Activated CD8-positive, alpha-beta memory T cell treated with anti-CD3 and anti-CD28 coated beads for 24 hours (primary cell): Measurements from ENCODE around the gene NFIX.

Source experiments
- DNase-seq: peaks from one replicate; pipeline ENCODE4 v3.0.0-alpha.2; 2020

NFIX gene

DNA sequence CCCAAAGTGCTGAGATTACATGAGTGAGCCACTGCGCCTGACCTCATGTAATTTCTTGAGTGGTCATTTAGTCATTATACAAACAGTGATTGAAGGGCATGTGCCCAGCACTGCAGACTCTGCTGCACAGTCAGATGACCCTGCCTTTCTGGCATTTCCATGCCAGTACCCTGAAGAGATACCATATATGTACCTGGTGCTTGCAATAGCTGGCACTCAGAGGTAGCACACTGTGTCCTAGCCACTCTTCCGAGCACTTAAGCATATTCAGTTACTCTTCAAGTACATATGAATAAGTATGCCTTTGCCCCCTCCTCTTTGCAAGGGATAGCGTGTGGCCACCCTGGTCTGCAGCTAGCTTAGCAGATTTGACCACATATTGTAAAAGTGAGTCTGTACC is 139.4 kb downstream of the NFIX start:
- DNase-seq: no peak

DNA sequence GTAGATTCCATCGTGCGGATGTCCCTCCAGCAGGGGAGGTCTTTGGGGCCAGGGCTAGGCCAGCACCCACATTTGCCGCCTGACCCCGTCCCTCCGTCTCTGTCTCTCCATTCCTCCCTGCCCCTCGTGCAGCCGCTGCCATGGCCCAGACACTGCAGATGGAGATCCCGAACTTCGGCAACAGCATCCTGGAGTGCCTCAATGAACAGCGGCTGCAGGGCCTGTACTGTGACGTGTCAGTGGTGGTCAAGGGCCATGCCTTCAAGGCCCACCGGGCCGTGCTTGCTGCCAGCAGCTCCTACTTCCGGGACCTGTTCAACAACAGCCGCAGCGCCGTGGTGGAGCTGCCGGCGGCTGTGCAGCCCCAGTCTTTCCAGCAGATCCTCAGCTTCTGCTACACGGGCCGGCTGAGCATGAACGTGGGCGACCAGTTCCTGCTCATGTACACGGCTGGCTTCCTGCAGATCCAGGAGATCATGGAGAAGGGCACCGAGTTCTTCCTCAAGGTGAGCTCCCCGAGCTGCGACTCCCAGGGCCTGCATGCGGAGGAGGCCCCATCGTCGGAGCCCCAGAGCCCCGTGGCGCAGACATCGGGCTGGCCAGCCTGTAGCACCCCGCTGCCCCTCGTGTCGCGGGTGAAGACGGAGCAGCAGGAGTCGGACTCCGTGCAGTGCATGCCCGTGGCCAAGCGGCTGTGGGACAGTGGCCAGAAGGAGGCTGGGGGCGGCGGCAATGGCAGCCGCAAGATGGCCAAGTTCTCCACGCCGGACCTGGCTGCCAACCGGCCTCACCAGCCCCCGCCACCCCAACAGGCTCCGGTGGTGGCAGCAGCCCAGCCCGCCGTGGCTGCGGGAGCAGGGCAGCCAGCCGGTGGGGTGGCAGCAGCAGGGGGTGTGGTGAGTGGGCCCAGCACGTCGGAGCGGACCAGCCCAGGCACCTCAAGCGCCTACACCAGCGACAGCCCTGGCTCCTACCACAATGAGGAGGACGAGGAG is 140.1 kb downstream of the NFIX start:
- DNase-seq: no peak

DNA sequence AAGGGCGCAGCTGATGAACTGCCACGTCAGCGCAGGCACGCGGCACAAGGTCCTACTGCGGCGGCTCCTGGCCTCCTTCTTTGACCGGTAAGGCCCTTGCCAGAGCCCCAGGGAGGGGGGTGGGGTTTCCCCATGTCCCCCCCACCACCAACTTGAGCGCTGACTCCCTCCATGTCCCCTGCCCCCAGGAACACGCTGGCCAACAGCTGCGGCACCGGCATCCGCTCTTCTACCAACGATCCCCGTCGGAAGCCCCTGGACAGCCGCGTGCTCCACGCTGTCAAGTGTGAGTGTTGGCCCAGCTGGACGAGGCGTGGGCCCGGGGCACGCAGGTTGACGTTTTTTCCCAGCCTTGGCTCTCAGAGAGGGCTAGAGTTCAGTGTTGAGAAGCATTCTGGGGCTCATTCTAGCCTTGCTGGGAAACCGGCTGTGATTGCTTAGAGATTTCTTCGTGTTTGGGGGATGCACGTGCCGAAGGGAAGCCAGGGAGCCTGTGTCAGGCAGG is 142.1 kb downstream of the NFIX start:
- DNase-seq: no peak

DNA sequence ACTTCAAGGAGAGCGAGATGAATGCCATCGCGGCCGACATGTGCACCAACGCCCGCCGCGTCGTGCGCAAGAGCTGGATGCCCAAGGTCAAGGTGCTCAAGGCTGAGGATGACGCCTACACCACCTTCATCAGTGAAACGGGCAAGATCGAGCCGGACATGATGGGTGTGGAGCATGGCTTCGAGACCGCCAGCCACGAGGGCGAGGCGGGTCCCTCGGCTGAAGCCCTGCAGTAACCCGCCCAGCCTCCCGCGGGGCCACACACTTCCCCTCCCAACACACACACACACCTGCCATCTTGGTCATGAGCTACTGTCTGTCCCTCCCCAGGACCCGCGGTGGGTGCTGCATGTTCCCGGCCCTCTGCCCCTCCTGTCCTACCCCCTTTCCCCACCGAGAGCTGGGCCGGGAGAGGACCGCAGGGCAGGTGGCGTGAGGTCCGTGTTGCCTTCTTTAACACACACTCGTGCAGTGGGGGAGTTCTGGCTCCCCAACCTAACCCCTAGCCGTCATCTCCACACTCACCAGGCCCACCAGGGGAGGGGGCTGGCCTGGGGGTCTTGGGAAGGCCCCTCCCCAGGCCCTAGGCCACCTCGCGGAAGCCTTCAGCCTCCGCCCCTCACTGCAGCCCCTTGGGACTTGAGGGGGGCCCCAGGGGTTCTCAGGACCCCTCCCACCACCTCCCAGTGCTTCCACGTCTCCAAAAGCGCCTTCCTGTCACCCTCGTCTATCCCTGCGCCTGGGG is 143.1 kb downstream of the NFIX start:
- DNase-seq: no peak

DNA sequence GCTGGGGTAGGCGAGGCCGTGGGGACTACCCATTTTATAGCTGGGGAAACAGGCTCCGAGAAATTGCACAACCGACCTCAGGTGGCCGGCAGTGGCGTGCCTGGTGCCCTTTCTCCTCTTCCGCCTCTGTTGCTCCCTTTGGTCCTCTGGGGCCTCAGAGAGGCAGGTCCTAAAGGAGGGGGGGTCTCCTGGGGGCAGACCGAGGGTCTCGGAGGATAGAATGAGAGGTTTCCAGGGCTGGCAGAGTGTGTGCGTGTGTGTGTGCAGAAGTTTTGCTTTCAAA is 143.6 kb downstream of the NFIX start:
- DNase-seq: no peak

DNA sequence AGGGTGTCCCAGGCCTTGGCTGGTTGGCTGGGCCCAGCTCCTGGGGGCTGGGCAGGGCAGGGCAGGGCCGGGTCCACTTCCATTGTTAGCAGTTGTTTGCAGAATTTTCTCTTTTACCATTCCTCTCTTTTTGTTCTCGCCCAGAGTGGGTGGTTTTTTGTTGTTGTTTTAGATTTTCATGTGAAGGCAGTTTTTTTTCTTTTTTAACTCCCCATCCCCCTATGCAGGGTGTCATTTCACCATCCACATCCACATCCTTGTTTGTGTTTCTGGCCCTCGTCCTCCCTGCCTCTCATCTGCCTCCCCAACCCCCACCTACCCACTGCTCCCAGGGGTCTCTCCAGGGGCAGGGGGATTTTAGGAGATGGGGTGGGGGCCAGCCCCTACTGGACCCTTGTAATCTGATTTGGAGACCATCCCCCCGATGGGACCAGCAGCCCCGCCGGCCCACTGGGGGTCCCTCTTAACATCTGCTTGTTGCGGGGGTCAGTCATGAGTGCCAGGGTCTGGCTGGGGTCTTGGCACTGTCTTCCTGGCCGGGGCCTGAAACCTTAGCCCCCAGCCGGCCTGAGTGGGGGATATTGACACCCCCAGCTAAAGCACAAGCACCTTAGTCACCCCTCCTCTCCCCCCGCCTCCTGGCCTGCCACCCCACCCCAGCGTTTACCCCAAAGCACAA is 144.5 kb downstream of the NFIX start:
- DNase-seq: no peak

DNA sequence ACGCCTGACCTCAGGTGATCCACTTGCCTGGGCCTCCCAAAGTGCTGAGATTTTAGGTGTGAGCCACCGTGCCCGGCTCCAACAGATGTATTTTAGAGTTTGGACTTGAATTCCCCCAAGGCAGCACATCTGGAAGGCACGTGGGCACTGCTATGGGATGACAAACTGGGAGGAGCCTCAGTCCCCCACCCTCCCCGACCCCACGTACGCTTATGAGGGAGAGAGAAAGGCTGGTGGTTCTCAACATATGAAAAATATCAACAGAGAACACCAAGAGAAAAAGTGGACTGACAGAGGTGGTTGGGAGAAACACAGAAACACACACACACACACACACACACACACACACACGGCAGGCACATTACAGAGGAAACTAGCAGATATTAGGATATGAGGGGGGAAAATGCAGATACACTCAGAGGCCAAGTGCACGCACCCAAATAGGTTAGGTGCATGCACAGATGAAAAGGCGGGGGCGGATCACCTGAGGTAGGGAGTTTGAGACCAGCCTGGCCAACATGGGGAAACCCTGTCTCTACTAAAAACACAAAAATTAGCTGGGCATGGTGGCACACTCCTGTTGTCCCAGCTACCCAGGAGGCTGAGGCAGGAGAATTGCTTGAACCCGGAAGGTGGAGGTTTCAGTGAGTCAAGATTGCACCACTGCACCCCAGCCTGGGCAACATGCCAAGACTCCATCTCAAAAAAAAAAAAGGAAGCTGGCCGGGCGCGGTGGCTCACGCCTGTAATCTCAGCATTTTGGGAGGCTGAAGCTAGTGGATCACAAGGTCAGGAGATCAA is 151.7 kb downstream of the NFIX start:
- DNase-seq: no peak
